Stimulated activated naive B cell treated with anti-CD40 and anti-IgM and Interleukin-4, amounts not matched to agents 10 μg/mL and 1 μg/mL and 100 μg/mL, for 72 hours (primary cell): ENCODE data around the gene KCNJ6.
A peak's percentile ranks its signal among the peaks of the same experiment; 100 is the strongest.

ENCODE experiments used
- ATAC-seq, 2 donors: fragments of 150-1000 bp; cut with Tn5 transposase; replicated peaks; 2 replicates each; pipeline ENCODE4 v1.10.0; 2021; ENCODE audit warnings: moderate library complexity in 1 of 2
- DNase-seq: peaks from one replicate; pipeline ENCODE4 v3.0.0; 2021
- H3K27ac Mint-ChIP-seq: one replicate; pipeline ENCODE4 v1.8.0; 2022; ENCODE audit warnings: mild to moderate bottlenecking, mixed read lengths
- H3K27me3 Mint-ChIP-seq, 2 donors: one replicate each; pipeline ENCODE4 v1.8.0; 2022; ENCODE audit warnings: mixed read lengths in 2 of 2
- H3K36me3 Mint-ChIP-seq, 2 donors: one replicate each; pipeline ENCODE4 v1.8.0; 2022; ENCODE audit warnings: mixed read lengths in 2 of 2, mild to moderate bottlenecking in 1 of 2
- H3K4me1 Mint-ChIP-seq, 2 donors: one replicate each; pipeline ENCODE4 v1.8.0; 2022; ENCODE audit warnings: mixed read lengths in 2 of 2, mild to moderate bottlenecking in 1 of 2
- H3K4me3 Mint-ChIP-seq, 2 donors: one replicate each; pipeline ENCODE4 v1.8.0; 2022; ENCODE audit warnings: mild to moderate bottlenecking in 2 of 2, mixed read lengths in 2 of 2, moderate library complexity in 1 of 2
- H3K9me3 Mint-ChIP-seq, 2 donors: one replicate each; pipeline ENCODE4 v1.8.0; 2022; ENCODE audit warnings: mixed read lengths in 2 of 2, mild to moderate bottlenecking in 1 of 2

Gene KCNJ6

GRCh38 chr21:37711836-37712568 lies 204.3 kb downstream of the KCNJ6 start:
- peak; percentile 27 for DNase-seq
- H3K27me3 Mint-ChIP-seq, result peaks cover 19 to 23% of the 10 kb centered on the region in 2 donors
- peaks cover 2 to 4% of the 10 kb centered on the region in 2 donors for H3K9me3 Mint-ChIP-seq
- no peaks in the 10 kb centered on the region for H3K4me1 Mint-ChIP-seq
- peak; percentile 96 to 98 for ATAC-seq
- no peaks in the 10 kb centered on the region for H3K36me3 Mint-ChIP-seq
- no peak overlapping the region for H3K27ac Mint-ChIP-seq
- H3K4me3 Mint-ChIP-seq, result no peak overlapping the region

GRCh38 chr21:37711286-37711829 lies 204.9 kb downstream of the KCNJ6 start:
- no peaks in the 10 kb centered on the region for H3K36me3 Mint-ChIP-seq
- ATAC-seq (no peak), DNase-seq (no peak)
- H3K4me3 Mint-ChIP-seq, result no peak overlapping the region
- peaks cover 2 to 4% of the 10 kb centered on the region in 2 donors for H3K9me3 Mint-ChIP-seq
- peaks cover 19 to 23% of the 10 kb centered on the region in 2 donors for H3K27me3 Mint-ChIP-seq
- H3K27ac Mint-ChIP-seq, result no peak overlapping the region
- no peaks in the 10 kb centered on the region for H3K4me1 Mint-ChIP-seq

- no peak for DNase-seq
- H3K27me3 Mint-ChIP-seq, result peaks cover 19 to 23% of the 10 kb centered on the region in 2 donors
Observed at GRCh38 chr21:37710546-37711285, 205.5 kb downstream of the KCNJ6 start.

GRCh38 chr21:37704751-37705150 lies 211.5 kb downstream of the KCNJ6 start:
- Mint-ChIP-seq H3K9me3 (no peaks in the 10 kb centered on the region), H3K27me3 (peaks cover 14 to 26% of the 10 kb centered on the region in 2 donors), H3K4me1 (peaks cover 0 to 5% of the 10 kb centered on the region in 2 donors), H3K4me3 (no peak overlapping the region), H3K36me3 (no peaks in the 10 kb centered on the region), H3K27ac (no peak overlapping the region)
- ATAC-seq, result no peak
- no peak for DNase-seq

More at GRCh38 chr21:37710546-37711285, 205.5 kb downstream of the KCNJ6 start:
- no peak for ATAC-seq
- Mint-ChIP-seq H3K36me3 (no peaks in the 10 kb centered on the region), H3K4me3 (no peak overlapping the region), H3K27ac (no peak overlapping the region), H3K9me3 (peaks cover 2 to 4% of the 10 kb centered on the region in 2 donors), H3K4me1 (no peaks in the 10 kb centered on the region)

GRCh38 chr21:37702241-37702640 lies 214.0 kb downstream of the KCNJ6 start:
- peaks cover 0 to 5% of the 10 kb centered on the region in 2 donors for H3K4me1 Mint-ChIP-seq
- ATAC-seq, result no peak
- H3K9me3 Mint-ChIP-seq, result no peaks in the 10 kb centered on the region
- no peak overlapping the region for H3K4me3 Mint-ChIP-seq
- no peak overlapping the region for H3K27ac Mint-ChIP-seq
- no peak for DNase-seq
- H3K36me3 Mint-ChIP-seq, result no peaks in the 10 kb centered on the region
- peaks cover 4 to 17% of the 10 kb centered on the region in 2 donors for H3K27me3 Mint-ChIP-seq

- Mint-ChIP-seq H3K27ac (no peak overlapping the region), H3K4me3 (no peak overlapping the region), H3K27me3 (peaks cover 9 to 30% of the 10 kb centered on the region in 2 donors), H3K4me1 (peaks cover 0 to 5% of the 10 kb centered on the region in 2 donors), H3K36me3 (no peaks in the 10 kb centered on the region), H3K9me3 (no peaks in the 10 kb centered on the region)
- peak; percentile 92 to 97 for ATAC-seq
- peak; percentile 48 for DNase-seq
Observed at GRCh38 chr21:37700641-37701202, 215.5 kb downstream of the KCNJ6 start.

GRCh38 chr21:37699024-37699775 lies 217.1 kb downstream of the KCNJ6 start:
- H3K27me3 Mint-ChIP-seq, result peaks cover 9 to 34% of the 10 kb centered on the region in 2 donors
- ATAC-seq (no peak), DNase-seq (no peak)
- no peak overlapping the region for H3K27ac Mint-ChIP-seq
- H3K9me3 Mint-ChIP-seq, result no peaks in the 10 kb centered on the region
- H3K4me1 Mint-ChIP-seq, result peaks cover 0 to 5% of the 10 kb centered on the region in 2 donors
- no peak overlapping the region for H3K4me3 Mint-ChIP-seq
- no peaks in the 10 kb centered on the region for H3K36me3 Mint-ChIP-seq

- Mint-ChIP-seq H3K9me3 (no peaks in the 10 kb centered on the region), H3K36me3 (no peaks in the 10 kb centered on the region), H3K27ac (no peak overlapping the region), H3K4me3 (no peak overlapping the region), H3K4me1 (peaks cover 0 to 5% of the 10 kb centered on the region in 2 donors), H3K27me3 (peaks cover 9 to 34% of the 10 kb centered on the region in 2 donors)
- no peak for DNase-seq
- no peak for ATAC-seq
Observed at GRCh38 chr21:37696936-37697335, 219.3 kb downstream of the KCNJ6 start.

- no peak overlapping the region for H3K27ac Mint-ChIP-seq
- peaks cover 0 to 1% of the 10 kb centered on the region in 2 donors for H3K4me1 Mint-ChIP-seq
- H3K36me3 Mint-ChIP-seq, result no peaks in the 10 kb centered on the region
- DNase-seq (no peak), ATAC-seq (no peak)
- peaks cover 9 to 32% of the 10 kb centered on the region in 2 donors for H3K27me3 Mint-ChIP-seq
- no peak overlapping the region for H3K4me3 Mint-ChIP-seq
- H3K9me3 Mint-ChIP-seq, result no peaks in the 10 kb centered on the region
Observed at GRCh38 chr21:37695111-37695510, 221.1 kb downstream of the KCNJ6 start.

- Mint-ChIP-seq H3K27ac (no peak overlapping the region), H3K4me1 (peaks cover 8 to 12% of the 10 kb centered on the region in 2 donors), H3K36me3 (no peaks in the 10 kb centered on the region), H3K9me3 (no peaks in the 10 kb centered on the region), H3K4me3 (no peak overlapping the region), H3K27me3 (peaks cover 0 to 5% of the 10 kb centered on the region in 2 donors)
- DNase-seq (no peak), ATAC-seq (peak; percentile 85 to 89)
Observed at GRCh38 chr21:37688952-37689659, 227.2 kb downstream of the KCNJ6 start.

- ATAC-seq (no peak), DNase-seq (no peak)
- no peaks in the 10 kb centered on the region for H3K9me3 Mint-ChIP-seq
- H3K36me3 Mint-ChIP-seq, result no peaks in the 10 kb centered on the region
- H3K27me3 Mint-ChIP-seq, result peaks cover 4 to 5% of the 10 kb centered on the region in 2 donors
- H3K27ac Mint-ChIP-seq, result no peak overlapping the region
- H3K4me1 Mint-ChIP-seq, result peaks cover 8 to 12% of the 10 kb centered on the region in 2 donors
- H3K4me3 Mint-ChIP-seq, result no peak overlapping the region
Observed at GRCh38 chr21:37686991-37687810, 229.1 kb downstream of the KCNJ6 start.

- Mint-ChIP-seq H3K27me3 (peaks cover 12 to 19% of the 10 kb centered on the region in 2 donors), H3K36me3 (no peaks in the 10 kb centered on the region), H3K4me3 (no peak overlapping the region), H3K4me1 (peaks cover 7 to 9% of the 10 kb centered on the region in 2 donors), H3K27ac (no peak overlapping the region), H3K9me3 (no peaks in the 10 kb centered on the region)
- DNase-seq (no peak), ATAC-seq (no peak)
Observed at GRCh38 chr21:37684547-37684946, 231.7 kb downstream of the KCNJ6 start.

- Mint-ChIP-seq H3K4me3 (no peak overlapping the region), H3K27me3 (peaks cover 12 to 19% of the 10 kb centered on the region in 2 donors), H3K9me3 (no peaks in the 10 kb centered on the region), H3K4me1 (peaks cover 4 to 5% of the 10 kb centered on the region in 2 donors), H3K36me3 (no peaks in the 10 kb centered on the region), H3K27ac (no peak overlapping the region)
- no peak for ATAC-seq
- DNase-seq, result no peak
Observed at GRCh38 chr21:37684115-37684493, 232.2 kb downstream of the KCNJ6 start.
